Lower leg skin (tissue), 4 donors: Measurements from ENCODE around the gene MMP17. TPM values are rescaled to one million over a fixed set of nuclear protein-coding genes. Genes with fewer than 3 reads are reported as not detected.

Experiments
- DNase-seq, 2 donors: peaks; one replicate each; pipeline ENCODE4 v3.0.0-alpha.2; 2019; ENCODE audit warnings: low spot score in 2 of 2
- H3K4me3 ChIP-seq: fragments of 200-600 bp; sonication (generic); 2 replicates; pipeline ENCODE4 v1.5.1; 2017; ENCODE audit warnings: mild to moderate bottlenecking, low read depth; ENCODE audit not compliant: poor library complexity, severe bottlenecking
- POLR2A ChIP-seq, 2 donors: fragments of 450-650 bp; IDR thresholded peaks; one replicate each; pipeline ENCODE4 v1.6.1; 2016 to 2017; ENCODE audit warnings: antibody characterized with exemption in 2 of 2, mild to moderate bottlenecking in 1 of 2, moderate library complexity in 1 of 2
- WGBS, 2 donors: methylation state at CpG; one replicate each; pipeline ENCODE4 v1.1.5; 2018; 5-methylcytosine and 5-hydroxymethylcytosine counted together
- intact Hi-C: fragments of 100-400 bp; cut with DNase I; formaldehyde crosslinking; loops from one replicate; pipeline ENCODE4 v1.15.0; 2023; ENCODE audit warnings: low total_unique reads
- total RNA-seq, 4 donors: library from RNA; depleted of rRNA; stranded (reverse); fragments of >200 nt; gene quantifications; one replicate each; pipeline ENCODE4 v1.1.0, GENCODE V29; 2016
- TF ChIP-seq, protein P1 (sequence below), 3 donors: fragments of 450-650 bp; IDR thresholded peaks; one replicate each; pipeline ENCODE4 v1.5.1; 2016; ENCODE audit warnings: antibody characterized with exemption in 3 of 3, mild to moderate bottlenecking in 3 of 3, moderate library complexity in 2 of 3

MMP17 gene
- total RNA-seq, 4 donors from 2014 or later, result 5.4 to 11.6 (median 5.7) TPM

DNA sequence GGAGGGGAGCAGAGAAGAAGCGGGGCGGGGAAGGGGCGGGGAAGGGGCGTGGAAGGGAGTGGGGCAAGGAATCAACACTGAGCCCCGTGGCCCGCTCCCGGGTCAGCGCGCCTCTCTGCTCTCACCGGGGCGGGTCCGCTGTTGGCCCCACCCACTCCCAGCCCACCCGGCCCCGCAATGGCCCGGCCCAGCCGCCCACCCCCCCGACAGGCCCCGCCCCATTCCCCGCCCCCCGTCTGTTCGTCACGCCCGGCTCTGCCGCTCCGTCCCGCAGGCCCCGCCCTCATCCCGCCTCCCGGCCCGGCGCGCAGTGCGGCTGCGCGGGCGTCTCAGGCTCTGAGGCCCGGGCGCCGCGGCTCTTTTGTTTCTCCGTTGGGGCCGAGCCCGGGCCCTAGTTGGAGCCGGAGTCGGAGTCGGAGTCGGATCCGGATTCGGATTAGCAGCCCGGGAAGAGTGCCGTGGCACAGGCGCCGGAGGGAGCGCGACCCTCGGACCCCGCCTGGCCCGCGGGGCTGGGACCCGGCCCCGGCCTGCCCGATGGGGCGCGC, 66.2 kb downstream of the MMP17 start, which contains the start of gene ULK1:
ULK1 (plus strand) TSS at position 310 of the 548 bp plus-strand sequence. CDS start 380 bp downstream, outside the sequence.
- 0% methylated on average over 11 to 17 of the region's 64 CpGs for WGBS, 2 donors
- intact Hi-C loops, result no loop called here
- TF ChIP-seq, protein P1, sequence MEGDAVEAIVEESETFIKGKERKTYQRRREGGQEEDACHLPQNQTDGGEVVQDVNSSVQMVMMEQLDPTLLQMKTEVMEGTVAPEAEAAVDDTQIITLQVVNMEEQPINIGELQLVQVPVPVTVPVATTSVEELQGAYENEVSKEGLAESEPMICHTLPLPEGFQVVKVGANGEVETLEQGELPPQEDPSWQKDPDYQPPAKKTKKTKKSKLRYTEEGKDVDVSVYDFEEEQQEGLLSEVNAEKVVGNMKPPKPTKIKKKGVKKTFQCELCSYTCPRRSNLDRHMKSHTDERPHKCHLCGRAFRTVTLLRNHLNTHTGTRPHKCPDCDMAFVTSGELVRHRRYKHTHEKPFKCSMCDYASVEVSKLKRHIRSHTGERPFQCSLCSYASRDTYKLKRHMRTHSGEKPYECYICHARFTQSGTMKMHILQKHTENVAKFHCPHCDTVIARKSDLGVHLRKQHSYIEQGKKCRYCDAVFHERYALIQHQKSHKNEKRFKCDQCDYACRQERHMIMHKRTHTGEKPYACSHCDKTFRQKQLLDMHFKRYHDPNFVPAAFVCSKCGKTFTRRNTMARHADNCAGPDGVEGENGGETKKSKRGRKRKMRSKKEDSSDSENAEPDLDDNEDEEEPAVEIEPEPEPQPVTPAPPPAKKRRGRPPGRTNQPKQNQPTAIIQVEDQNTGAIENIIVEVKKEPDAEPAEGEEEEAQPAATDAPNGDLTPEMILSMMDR (IDR thresholded peaks at IDR 0.05), result no peak
- TF ChIP-seq POLR2A (IDR thresholded peaks at IDR 0.05), result peak in 1 of 2 donors; percentile 71
- H3K4me3 ChIP-seq, result peak within 1 kb of the TSS; percentile 52
- DNase-seq, result peak; percentile 89 to 98

DNA sequence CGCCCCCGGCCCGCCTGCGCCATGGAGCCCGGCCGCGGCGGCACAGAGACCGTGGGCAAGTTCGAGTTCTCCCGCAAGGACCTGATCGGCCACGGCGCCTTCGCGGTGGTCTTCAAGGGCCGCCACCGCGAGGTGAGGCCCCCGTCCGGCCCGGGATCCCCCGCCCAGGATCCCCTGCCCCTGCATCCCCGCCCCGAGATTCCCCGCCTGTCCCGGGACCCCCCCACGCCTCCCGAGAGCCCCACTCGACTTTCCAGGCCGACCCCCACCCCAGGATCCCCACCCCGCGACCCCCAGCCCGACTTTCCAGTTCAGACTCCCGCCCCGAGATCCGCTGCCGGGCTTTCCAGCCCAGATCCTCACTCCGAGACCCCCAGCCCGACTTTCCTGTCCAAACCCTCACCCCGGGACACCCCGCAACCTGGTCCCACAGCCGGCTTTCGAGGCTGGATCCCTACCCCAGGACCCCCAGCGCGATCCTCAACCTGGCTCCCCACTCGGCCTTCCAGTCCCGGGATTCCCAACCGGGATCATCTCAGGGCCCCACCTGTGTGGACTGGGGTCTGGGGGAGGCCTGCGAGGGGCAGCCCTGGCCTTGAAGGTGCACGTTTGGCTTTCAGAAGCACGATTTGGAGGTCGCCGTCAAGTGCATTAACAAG, 66.9 kb downstream of the MMP17 start:
- WGBS, 2 donors, result 1% methylated on average over 16 to 17 of the region's 54 CpGs
- DNase-seq, result peak in 1 of 2 donors; percentile 90
- TF ChIP-seq, protein P1 (IDR thresholded peaks at IDR 0.05), result no peak
- TF ChIP-seq POLR2A (IDR thresholded peaks at IDR 0.05), result no peak
- intact Hi-C loops, result no loop called here
- peak overlapping the region; percentile 52 for H3K4me3 ChIP-seq

DNA sequence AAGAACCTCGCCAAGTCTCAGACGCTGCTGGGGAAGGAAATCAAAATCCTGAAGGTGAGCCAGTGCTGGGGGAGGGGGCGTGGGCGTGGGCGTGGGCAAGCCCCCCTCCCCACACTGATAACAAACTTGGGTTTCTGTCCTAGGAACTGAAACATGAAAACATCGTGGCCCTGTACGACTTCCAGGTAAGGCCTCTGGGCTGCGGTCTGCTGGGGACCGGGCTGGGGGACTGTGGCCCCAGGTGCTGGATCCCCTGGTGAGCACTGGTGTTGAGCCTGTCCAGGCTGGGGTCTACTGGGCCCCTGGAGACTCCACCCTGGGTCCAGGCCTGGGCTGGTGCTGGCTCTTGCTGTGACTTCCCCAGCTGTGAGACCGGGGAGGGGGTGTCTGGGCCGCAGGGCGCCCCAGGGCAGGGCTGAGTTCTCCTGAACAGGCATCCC, 67.5 kb downstream of the MMP17 start:
- DNase-seq, result no peak
- intact Hi-C loops, result no loop called here
- 1 to 4% methylated on average over 5 to 10 of the region's 12 CpGs for WGBS, 2 donors
- H3K4me3 ChIP-seq, result peak overlapping the region; percentile 52
- TF ChIP-seq, protein P1 (IDR thresholded peaks at IDR 0.05), result no peak
- TF ChIP-seq POLR2A (IDR thresholded peaks at IDR 0.05), result no peak

DNA sequence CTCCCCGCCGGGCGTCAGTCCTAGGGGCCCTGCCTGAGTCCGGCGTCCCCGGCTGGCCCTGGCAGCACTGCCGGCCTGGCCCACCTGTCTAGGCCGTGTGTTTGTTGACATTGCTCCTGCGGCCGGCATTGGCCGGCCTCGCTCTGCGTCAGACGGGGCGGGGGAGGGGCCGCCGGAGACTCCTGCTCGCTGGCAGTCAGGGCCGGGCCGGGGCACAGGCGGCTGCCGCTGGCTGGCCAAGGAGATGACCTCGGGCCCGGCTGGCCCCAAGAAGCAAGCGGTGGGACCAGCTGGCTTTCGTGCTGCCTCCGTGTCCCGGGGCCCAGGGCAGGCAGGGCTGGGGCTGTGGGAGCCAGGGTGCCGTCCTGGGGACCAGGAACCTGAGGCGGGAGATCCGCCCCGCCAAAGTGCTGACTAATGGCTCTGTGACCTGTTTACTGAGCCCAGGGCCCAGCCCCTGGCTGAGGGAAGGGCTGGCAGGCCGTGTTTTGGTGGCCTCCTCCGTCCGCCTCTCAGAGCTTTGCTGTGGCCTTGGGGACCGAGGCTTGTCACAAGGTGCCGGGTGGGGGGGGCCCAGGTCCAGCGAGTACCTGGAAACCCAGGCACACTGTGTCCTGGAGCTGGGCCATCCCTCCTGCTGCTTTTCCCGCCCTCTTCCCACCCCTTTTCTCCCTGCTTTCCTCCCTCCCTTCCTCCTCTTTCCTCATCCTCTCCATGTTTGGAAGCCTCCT, 68.1 kb downstream of the MMP17 start:
- TF ChIP-seq POLR2A (IDR thresholded peaks at IDR 0.05), result peak in 1 of 2 donors; percentile 53
- TF ChIP-seq, protein P1 (IDR thresholded peaks at IDR 0.05), result no peak
- intact Hi-C loops, result no loop called here
- H3K4me3 ChIP-seq, result peak overlapping the region; percentile 52
- 1 to 4% methylated on average over 6 to 18 of the region's 39 CpGs for WGBS, 2 donors
- peak; percentile 87 to 97 for DNase-seq

DNA sequence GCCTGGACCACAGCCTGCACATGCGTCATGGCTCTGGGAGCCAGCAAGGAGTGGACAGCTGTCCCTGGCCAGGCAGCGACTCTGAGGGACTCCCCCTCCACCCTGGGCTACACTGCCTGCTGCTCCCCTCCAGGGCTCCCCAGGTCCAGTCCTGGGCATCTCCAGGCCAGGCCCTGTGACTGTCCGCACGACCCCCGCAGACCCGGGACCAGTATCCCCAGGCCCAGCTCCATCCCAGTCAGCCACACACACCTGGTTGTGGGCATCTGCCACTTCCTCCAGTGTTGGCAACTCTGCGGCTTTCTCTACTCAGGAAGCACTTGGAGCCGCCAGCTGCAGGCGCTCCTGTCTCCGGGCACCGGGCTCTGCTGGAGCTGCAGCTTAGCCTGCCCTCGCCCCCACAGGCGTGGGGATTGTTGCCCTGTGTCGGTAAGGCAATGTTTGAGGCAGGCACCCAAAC, 68.6 kb downstream of the MMP17 start:
- no peak overlapping the region for H3K4me3 ChIP-seq
- WGBS, 2 donors, result 44 to 51% methylated on average over 13 to 14 of the region's 14 CpGs
- TF ChIP-seq, protein P1 (IDR thresholded peaks at IDR 0.05), result no peak
- no peak for TF ChIP-seq POLR2A (IDR thresholded peaks at IDR 0.05)
- no peak for DNase-seq
- intact Hi-C loops, result no loop called here
